Left ventricle myocardium inferior (tissue), 1 donor: ENCODE data around the gene FADS3. TPM values are rescaled to one million over a fixed set of nuclear protein-coding genes. Genes with fewer than 3 reads are reported as not detected.
A peak's percentile ranks its signal among the peaks of the same experiment; 100 is the strongest.

Experiments
- DNase-seq: peaks from one replicate; pipeline ENCODE4 v3.0.0-alpha.2; 2020
- H3K27ac ChIP-seq: fragments of 200-600 bp; replicated peaks from 2 replicates; pipeline ENCODE4 v1.8.0; 2021
- H3K27me3 ChIP-seq: fragments of 200-600 bp; 2 replicates; pipeline ENCODE4 v1.8.0; 2021; ENCODE audit warnings: low read depth
- H3K36me3 ChIP-seq: fragments of 200-600 bp; 2 replicates; pipeline ENCODE4 v1.8.0; 2021
- H3K4me1 ChIP-seq: fragments of 200-600 bp; 2 replicates; pipeline ENCODE4 v1.8.0; 2021
- H3K4me3 ChIP-seq: fragments of 200-600 bp; 2 replicates; pipeline ENCODE4 v1.8.0; 2021; ENCODE audit warnings: mild to moderate bottlenecking, moderate library complexity
- H3K9me3 ChIP-seq: fragments of 200-600 bp; replicated peaks from 2 replicates; pipeline ENCODE4 v1.8.0; 2021
- intact Hi-C: fragments of 100-400 bp; cut with micrococcal nuclease; formaldehyde crosslinking; loops from one replicate; pipeline ENCODE4 v1.11.0; 2022
- total RNA-seq: library from RNA; stranded (reverse); fragmentation: NEBNext Ultra II Directional; extraction: Animal tissue kit (Norgen Biotek cat#: 25700); gene quantifications from one replicate; pipeline ENCODE4 v1.2.1, GENCODE V29; 2021
- TF ChIP-seq, protein P1 (sequence below): fragments of 200-600 bp; IDR thresholded peaks from 2 replicates; pipeline ENCODE4 v1.8.0; 2021; ENCODE audit warnings: antibody characterized with exemption, mild to moderate bottlenecking, borderline replicate concordance
- donor health status: DM: no; HTN: yes; CAD: no; lungs with severe emphysema.

FADS3 gene
- total RNA-seq, 1 donor from 2014 or later = 65.5 TPM

DNA sequence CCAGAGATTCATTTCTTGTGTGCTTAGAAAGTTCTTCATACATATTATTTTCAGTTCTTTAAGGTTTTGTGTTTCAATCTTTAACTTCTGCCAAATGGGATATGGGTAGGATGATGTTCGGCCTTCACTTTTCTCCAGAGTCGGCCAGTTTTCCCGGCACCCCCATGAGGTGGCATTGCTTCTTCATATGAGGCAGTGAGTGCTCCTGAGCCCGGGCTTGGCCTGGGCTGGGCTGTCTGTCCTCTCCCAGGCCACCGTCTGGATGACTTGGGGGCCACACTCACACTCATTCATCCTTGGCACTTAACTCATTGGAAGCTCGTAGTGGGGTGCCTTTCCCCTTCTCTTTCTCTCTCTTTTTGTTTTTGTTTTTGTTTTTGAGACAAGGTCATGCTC, 39.4 kb downstream of the FADS3 start:
- peak overlapping the region; percentile 78 for H3K27ac ChIP-seq
- peaks cover 34% of the 10 kb centered on the region for H3K4me1 ChIP-seq
- H3K36me3 ChIP-seq = peaks cover 18% of the 10 kb centered on the region
- no peaks in the 10 kb centered on the region for H3K9me3 ChIP-seq
- TF ChIP-seq, protein P1, sequence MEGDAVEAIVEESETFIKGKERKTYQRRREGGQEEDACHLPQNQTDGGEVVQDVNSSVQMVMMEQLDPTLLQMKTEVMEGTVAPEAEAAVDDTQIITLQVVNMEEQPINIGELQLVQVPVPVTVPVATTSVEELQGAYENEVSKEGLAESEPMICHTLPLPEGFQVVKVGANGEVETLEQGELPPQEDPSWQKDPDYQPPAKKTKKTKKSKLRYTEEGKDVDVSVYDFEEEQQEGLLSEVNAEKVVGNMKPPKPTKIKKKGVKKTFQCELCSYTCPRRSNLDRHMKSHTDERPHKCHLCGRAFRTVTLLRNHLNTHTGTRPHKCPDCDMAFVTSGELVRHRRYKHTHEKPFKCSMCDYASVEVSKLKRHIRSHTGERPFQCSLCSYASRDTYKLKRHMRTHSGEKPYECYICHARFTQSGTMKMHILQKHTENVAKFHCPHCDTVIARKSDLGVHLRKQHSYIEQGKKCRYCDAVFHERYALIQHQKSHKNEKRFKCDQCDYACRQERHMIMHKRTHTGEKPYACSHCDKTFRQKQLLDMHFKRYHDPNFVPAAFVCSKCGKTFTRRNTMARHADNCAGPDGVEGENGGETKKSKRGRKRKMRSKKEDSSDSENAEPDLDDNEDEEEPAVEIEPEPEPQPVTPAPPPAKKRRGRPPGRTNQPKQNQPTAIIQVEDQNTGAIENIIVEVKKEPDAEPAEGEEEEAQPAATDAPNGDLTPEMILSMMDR = no peak
- no peaks in the 10 kb centered on the region for H3K27me3 ChIP-seq
- intact Hi-C loops = no loop called here
- H3K4me3 ChIP-seq = no peak overlapping the region
- no peak for DNase-seq

DNA sequence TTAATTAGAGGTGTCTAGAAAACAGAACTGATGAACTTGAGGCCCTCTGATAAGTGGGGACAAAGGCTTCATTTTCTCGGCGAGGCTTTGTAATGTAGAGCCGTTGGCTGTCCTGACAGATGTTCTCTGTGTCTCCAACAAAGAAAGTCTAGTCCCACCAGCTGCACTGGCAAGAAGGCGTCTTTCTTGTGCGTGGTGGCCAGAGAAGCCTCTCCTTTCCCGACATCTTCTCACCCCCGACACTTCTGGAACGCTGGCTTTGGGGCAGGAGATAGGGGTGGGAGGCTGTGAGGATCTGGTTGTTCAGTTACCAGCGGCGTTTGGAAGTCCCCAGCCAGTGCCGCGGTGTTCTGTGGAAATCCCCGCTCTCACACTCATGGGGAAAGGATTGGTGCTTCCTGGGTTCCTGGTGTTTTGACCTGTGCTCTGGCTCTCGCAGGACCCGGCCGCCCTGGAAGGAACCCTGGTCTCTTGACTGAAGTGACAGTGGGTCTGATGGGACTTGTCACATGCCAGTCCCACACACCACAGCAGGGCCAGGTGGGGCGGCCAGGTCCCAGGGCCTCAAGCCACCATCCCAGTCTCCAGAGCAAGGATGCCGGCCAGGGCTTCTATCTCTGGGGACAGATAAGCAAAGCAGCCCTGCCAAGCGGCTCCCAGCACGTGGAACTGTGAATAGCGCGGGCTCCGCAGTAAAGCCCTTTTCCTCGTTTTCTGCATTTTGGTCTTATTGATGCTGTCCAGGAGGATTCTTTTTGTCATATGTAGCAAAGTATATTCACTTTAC, 40.0 kb downstream of the FADS3 start:
- peak; percentile 72 for DNase-seq
- Histone ChIP-seq H3K9me3 (no peaks in the 10 kb centered on the region), H3K27me3 (no peaks in the 10 kb centered on the region), H3K27ac (peak overlapping the region; percentile 78), H3K4me3 (peak overlapping the region; percentile 20), H3K36me3 (peaks cover 18% of the 10 kb centered on the region), H3K4me1 (peaks cover 34% of the 10 kb centered on the region)
- intact Hi-C loops = no loop called here
- TF ChIP-seq, protein P1 = no peak

DNA sequence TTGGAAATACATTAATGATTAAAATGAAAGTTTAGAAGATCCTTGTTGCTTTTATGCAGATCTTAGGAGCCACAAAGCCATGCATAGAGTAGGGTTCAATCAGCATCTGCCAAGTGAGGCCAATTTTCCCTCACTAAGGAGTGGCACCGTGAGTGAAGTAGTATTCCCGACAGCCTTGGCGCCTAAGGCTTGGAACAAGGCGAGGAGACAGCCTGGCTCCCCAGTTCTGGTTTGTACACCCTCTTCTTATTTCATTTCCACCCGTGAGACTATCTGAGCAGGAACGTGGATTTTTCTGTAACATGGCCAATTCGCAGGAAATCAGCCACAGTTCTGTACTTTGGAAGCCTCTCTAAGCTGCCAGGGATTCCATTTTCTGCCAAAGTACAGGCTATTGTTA, 40.7 kb downstream of the FADS3 start:
- Histone ChIP-seq H3K4me3 (no peak overlapping the region), H3K4me1 (peaks cover 34% of the 10 kb centered on the region), H3K27me3 (no peaks in the 10 kb centered on the region), H3K9me3 (no peaks in the 10 kb centered on the region), H3K27ac (peak overlapping the region; percentile 78), H3K36me3 (peaks cover 18% of the 10 kb centered on the region)
- TF ChIP-seq, protein P1 = no peak
- intact Hi-C loops = no loop called here
- no peak for DNase-seq

DNA sequence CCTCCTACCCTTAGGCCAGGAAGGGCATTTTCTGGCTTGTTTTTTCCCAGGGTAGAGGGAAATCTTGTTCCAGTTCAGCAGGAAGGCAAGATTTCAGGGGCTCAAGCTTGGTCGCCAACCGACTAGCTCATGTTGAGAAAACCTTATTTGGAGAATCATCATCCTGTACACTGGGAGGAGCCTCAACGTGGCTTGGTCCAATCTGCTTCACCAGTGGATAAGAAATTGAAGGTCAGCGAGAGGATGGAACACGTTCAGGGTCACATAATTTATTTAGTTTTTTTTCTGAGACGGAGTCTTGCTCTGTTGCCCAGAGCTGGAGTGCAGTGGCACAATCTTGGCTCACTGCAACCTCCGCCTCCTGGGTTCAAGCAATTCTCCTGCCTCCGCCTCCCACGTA, 42.7 kb downstream of the FADS3 start:
- Histone ChIP-seq H3K27ac (no peak overlapping the region), H3K4me1 (peaks cover 24% of the 10 kb centered on the region), H3K27me3 (no peaks in the 10 kb centered on the region), H3K4me3 (no peak overlapping the region), H3K36me3 (peaks cover 18% of the 10 kb centered on the region), H3K9me3 (no peaks in the 10 kb centered on the region)
- DNase-seq = no peak
- intact Hi-C loops = no loop called here
- TF ChIP-seq, protein P1 = no peak

DNA sequence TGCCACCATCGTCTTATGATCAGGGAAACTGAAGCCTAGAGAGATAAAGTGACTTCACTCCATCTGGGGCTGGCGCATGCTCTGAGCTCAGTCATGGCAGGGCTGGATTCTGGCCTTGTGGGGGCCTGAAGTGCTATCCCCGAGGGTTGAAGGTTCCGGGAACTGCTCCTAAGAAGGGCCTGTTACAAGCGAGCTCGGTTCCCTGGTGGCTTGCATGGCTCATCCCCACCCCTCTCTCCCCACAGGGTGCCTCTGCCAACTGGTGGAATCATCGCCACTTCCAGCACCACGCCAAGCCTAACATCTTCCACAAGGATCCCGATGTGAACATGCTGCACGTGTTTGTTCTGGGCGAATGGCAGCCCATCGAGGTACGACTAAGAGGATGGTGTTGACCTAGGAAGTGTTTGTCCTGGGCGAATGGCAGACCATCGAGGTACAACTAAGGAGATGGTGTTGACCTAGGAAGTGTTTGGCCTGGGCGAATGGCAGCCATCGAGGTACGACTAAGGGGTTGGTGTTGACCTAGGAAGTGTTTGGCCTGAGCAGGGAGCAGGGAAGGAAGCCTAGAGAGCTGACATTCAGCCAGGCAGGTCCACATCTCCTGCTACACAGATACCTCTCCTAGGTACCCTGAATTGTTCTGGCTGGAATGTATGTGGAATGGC, 43.3 kb downstream of the FADS3 start:
- intact Hi-C loops = no loop called here
- no peak for DNase-seq
- peaks cover 18% of the 10 kb centered on the region for H3K36me3 ChIP-seq

More for the DNA sequence above, 43.3 kb downstream of the FADS3 start:
- TF ChIP-seq, protein P1 = no peak
- Histone ChIP-seq H3K27ac (no peak overlapping the region), H3K4me1 (peaks cover 20% of the 10 kb centered on the region), H3K27me3 (no peaks in the 10 kb centered on the region), H3K9me3 (no peaks in the 10 kb centered on the region), H3K4me3 (no peak overlapping the region)
